ENCODE results near the gene AK9. TPM values are rescaled to one million over a fixed set of nuclear protein-coding genes. Genes with fewer than 3 reads are reported as not detected.

The AK9 gene
- total and polyA plus RNA-seq, 7 donors: 2.8 to 23.3 (median 14.3) TPM

DNA sequence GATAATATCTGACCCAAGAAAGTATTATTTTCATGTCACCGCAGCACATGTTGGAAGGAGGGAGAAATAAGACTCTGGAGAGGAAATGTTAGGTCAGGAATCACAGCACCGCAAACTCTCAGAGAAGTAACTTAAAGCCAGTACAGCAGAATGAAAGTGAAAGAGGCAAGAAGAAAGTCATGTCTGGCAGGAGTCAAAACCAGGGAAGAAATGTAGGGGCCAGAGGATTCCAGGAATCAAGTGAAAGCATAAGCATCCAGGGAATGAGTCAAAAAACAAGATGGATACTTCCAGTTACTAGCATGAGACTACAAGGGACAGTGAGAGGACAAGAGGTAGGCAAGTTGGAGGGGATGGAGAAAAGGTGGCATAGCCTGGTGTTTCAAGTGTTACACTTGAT is 80.4 kb downstream of the AK9 start:
- H3K9me3 ChIP-seq: no peaks in the 10 kb centered on the region
- no peak overlapping the region for H3K27ac ChIP-seq
- H3K36me3 ChIP-seq: peaks cover 0 to 15% (median 5%) of the 10 kb centered on the region in 4 donors
- DNase-seq: no peak
- TF ChIP-seq EP300 (IDR thresholded peaks at IDR 0.05): no peak
- TF ChIP-seq, protein P1, sequence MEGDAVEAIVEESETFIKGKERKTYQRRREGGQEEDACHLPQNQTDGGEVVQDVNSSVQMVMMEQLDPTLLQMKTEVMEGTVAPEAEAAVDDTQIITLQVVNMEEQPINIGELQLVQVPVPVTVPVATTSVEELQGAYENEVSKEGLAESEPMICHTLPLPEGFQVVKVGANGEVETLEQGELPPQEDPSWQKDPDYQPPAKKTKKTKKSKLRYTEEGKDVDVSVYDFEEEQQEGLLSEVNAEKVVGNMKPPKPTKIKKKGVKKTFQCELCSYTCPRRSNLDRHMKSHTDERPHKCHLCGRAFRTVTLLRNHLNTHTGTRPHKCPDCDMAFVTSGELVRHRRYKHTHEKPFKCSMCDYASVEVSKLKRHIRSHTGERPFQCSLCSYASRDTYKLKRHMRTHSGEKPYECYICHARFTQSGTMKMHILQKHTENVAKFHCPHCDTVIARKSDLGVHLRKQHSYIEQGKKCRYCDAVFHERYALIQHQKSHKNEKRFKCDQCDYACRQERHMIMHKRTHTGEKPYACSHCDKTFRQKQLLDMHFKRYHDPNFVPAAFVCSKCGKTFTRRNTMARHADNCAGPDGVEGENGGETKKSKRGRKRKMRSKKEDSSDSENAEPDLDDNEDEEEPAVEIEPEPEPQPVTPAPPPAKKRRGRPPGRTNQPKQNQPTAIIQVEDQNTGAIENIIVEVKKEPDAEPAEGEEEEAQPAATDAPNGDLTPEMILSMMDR (IDR thresholded peaks at IDR 0.05): no peak
- TF ChIP-seq POLR2AphosphoS5 (IDR thresholded peaks at IDR 0.05): no peak
- no peak for TF ChIP-seq POLR2A (IDR thresholded peaks at IDR 0.05)
- no peaks in the 10 kb centered on the region for H3K27me3 ChIP-seq
- intact Hi-C loops (cut with DNase I): no loop called here
- H3K4me1 ChIP-seq: no peaks in the 10 kb centered on the region
- WGBS, 2 donors: 56 to 85% methylated on average over 2 of the region's 2 CpGs
- H3K4me3 ChIP-seq: no peak overlapping the region

DNA sequence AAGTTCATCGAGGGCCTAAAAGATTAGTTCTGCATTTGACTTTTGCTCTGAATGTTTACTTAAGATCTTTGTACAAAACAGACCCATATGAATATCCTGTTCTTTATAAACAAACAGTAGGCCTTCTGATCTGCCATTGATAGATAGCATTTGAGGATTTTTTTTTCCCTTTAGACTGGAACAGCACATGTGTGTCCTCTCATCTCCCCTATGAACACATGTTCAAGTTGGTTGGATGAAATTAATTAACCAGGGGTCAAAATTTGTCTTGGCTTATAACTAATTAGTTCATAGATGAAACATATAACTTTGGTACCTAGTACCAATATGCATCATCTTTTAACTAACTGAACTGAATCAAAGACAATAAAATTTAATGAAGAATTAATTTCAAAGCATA is 81.3 kb downstream of the AK9 start:
- Histone ChIP-seq H3K27me3 (no peaks in the 10 kb centered on the region), H3K36me3 (peaks cover 0 to 15% (median 6%) of the 10 kb centered on the region in 4 donors), H3K4me3 (no peak overlapping the region), H3K9me3 (no peaks in the 10 kb centered on the region), H3K27ac (no peak overlapping the region), H3K4me1 (no peaks in the 10 kb centered on the region)
- WGBS, 2 donors: 54 to 63% methylated on average over 1 of the region's 1 CpG
- intact Hi-C loops (cut with DNase I): no loop called here
- TF ChIP-seq POLR2AphosphoS5 (IDR thresholded peaks at IDR 0.05) (no peak), EP300 (IDR thresholded peaks at IDR 0.05) (no peak), POLR2A (IDR thresholded peaks at IDR 0.05) (no peak)
- TF ChIP-seq, protein P1 (IDR thresholded peaks at IDR 0.05): no peak
- no peak for DNase-seq

DNA sequence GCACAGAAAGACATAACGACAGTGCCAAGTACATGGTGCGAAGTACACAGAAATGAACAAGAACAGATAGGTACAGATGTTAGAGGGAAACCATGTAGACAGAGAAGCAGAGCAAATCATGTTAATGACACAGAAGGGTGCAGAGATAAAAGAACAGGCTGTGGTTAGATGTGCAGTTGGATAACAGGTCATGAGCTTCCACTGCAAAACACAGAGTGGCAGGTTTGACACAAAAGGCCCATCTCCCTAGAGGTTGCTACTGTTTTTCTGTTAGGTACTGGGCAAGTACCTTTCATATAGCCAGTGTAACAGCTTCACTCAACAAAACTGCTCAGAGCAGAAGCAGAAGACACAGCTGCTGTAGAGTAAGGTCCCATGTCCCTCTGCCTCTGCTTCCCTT is 84.6 kb downstream of the AK9 start:
- peaks cover 0 to 10% (median 2%) of the 10 kb centered on the region in 4 donors for H3K36me3 ChIP-seq
- no peak for DNase-seq
- no peaks in the 10 kb centered on the region for H3K27me3 ChIP-seq
- TF ChIP-seq POLR2AphosphoS5 (IDR thresholded peaks at IDR 0.05) (no peak), EP300 (IDR thresholded peaks at IDR 0.05) (no peak), POLR2A (IDR thresholded peaks at IDR 0.05) (no peak)
- TF ChIP-seq, protein P1 (IDR thresholded peaks at IDR 0.05): no peak
- H3K9me3 ChIP-seq: no peaks in the 10 kb centered on the region
- intact Hi-C loops (cut with DNase I): no loop called here
- H3K4me1 ChIP-seq: no peaks in the 10 kb centered on the region
- WGBS, 2 donors: 86 to 95% methylated on average over 2 of the region's 2 CpGs
- H3K4me3 ChIP-seq: no peak overlapping the region
- H3K27ac ChIP-seq: no peak overlapping the region

DNA sequence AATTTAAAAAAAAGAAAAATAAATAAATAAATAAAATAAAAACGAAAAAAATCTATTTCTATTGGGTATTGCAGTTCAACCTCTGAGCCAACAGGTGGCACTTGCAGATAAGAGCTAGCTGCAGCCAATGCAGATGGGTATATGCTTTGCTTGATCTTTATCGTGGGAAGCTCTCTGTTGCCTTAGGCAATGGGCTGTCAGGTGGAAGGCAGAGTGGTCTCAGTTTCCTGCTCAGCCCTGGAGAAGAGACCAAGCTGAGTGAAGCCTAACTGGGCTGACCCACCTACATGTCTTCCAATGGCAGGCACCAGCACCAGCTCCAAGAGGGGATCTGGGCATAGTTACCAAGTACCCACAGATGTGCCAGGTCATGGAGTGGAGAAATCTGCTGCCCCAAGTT is 95.0 kb downstream of the AK9 start:
- intact Hi-C loops (cut with DNase I): no loop called here
- DNase-seq: no peak
- Histone ChIP-seq H3K27ac (no peak overlapping the region), H3K27me3 (no peaks in the 10 kb centered on the region), H3K36me3 (no peaks in the 10 kb centered on the region), H3K9me3 (peaks cover 0 to 6% (median 0%) of the 10 kb centered on the region in 4 donors), H3K4me1 (no peaks in the 10 kb centered on the region), H3K4me3 (no peak overlapping the region)
- 19 to 28% methylated on average over 2 of the region's 2 CpGs for WGBS, 2 donors
- TF ChIP-seq, protein P1 (IDR thresholded peaks at IDR 0.05): no peak
- TF ChIP-seq EP300 (IDR thresholded peaks at IDR 0.05) (no peak), POLR2A (IDR thresholded peaks at IDR 0.05) (no peak), POLR2AphosphoS5 (IDR thresholded peaks at IDR 0.05) (no peak)

DNA sequence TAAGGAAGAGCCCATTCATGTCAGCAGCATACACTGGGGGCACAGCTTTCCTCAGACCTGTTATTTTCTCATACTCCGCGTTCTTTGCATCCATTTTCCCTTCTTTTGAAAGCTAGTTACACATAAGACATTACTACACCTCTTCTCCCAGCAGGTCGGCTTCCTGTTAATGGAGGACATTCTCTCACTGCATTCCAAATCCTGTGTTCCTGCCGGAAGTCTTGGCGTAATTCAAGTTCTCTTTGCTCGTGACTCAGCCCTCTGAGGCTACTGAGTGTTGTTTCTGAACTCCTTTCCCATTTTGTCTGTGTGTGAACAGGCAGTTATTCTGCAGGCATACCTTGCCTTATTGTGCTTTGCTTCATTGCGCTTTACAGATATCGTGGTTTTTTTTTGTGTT is 110.5 kb downstream of the AK9 start:
- H3K36me3 ChIP-seq: peaks cover 0 to 10% (median 0%) of the 10 kb centered on the region in 4 donors
- no peak overlapping the region for H3K27ac ChIP-seq
- no peak for TF ChIP-seq EP300 (IDR thresholded peaks at IDR 0.05)
- no peak for TF ChIP-seq POLR2A (IDR thresholded peaks at IDR 0.05)
- TF ChIP-seq POLR2AphosphoS5 (IDR thresholded peaks at IDR 0.05): no peak
- TF ChIP-seq, protein P1 (IDR thresholded peaks at IDR 0.05): no peak
- H3K4me3 ChIP-seq: no peak overlapping the region
- no peaks in the 10 kb centered on the region for H3K4me1 ChIP-seq
- H3K27me3 ChIP-seq: no peaks in the 10 kb centered on the region
- DNase-seq: no peak
- no peaks in the 10 kb centered on the region for H3K9me3 ChIP-seq
- WGBS, 2 donors: 88 to 95% methylated on average over 8 of the region's 8 CpGs
- intact Hi-C loops (cut with DNase I): no loop called here
